Transverse colon (tissue), 4 donors: ENCODE data around the gene BCL11A. TPM values are rescaled to one million over a fixed set of nuclear protein-coding genes. Genes with fewer than 3 reads are reported as not detected.

Experiments used
- DNase-seq: peaks from one replicate; pipeline ENCODE4 v3.0.0-alpha.2; 2019
- H3K27ac ChIP-seq, 4 donors: fragments of 200-600 bp; sonication (generic); 2 replicates each; pipeline ENCODE4 v1.5.1; 2016 to 2018; ENCODE audit warnings: inconsistent platforms in 4 of 4
- H3K27me3 ChIP-seq: fragments of 200-600 bp; sonication (generic); 2 replicates; pipeline ENCODE4 v1.5.1; 2017; ENCODE audit warnings: inconsistent platforms
- H3K36me3 ChIP-seq, 4 donors: fragments of 200-600 bp; sonication (generic); 2 replicates each; pipeline ENCODE4 v1.5.1; 2017 to 2019; ENCODE audit warnings: inconsistent platforms in 4 of 4
- H3K4me1 ChIP-seq, 4 donors: fragments of 200-600 bp; sonication (generic); 2 replicates each; pipeline ENCODE4 v1.5.1; 2017 to 2020; ENCODE audit warnings: inconsistent platforms in 4 of 4
- H3K4me3 ChIP-seq, 4 donors: fragments of 200-600 bp; sonication (generic); 1 replicate in 1 of 4; 2 replicates in 3 of 4; pipeline versions ENCODE4 v1.5.1 to v1.6.1; 2017 to 2019; ENCODE audit warnings: inconsistent platforms in 4 of 4
- H3K9me3 ChIP-seq, 2 donors: fragments of 200-600 bp; sonication (generic); 2 replicates each; pipeline ENCODE4 v1.5.1; 2017 to 2019; ENCODE audit warnings: inconsistent platforms in 2 of 2
- CTCF ChIP-seq, 5 experiments: fragments of 200-600 bp in 3 of 5; fragments of 450-650 bp in 2 of 5; sonication (generic) in 3 of 5; IDR thresholded peaks; 1 replicate in 2 of 5; 2 replicates in 3 of 5; pipeline ENCODE4 v1.5.1; 2016 to 2017; ENCODE audit warnings: antibody characterized with exemption in 5 of 5, inconsistent platforms in 3 of 5, mild to moderate bottlenecking in 2 of 5, moderate library complexity in 1 of 5
- EP300 ChIP-seq: sonication (generic); formaldehyde crosslinking; IDR thresholded peaks from one replicate; pipeline ENCODE4 v1.6.1; 2017; ENCODE audit warnings: antibody characterized with exemption, low read depth
- POLR2A ChIP-seq: fragments of 450-650 bp; IDR thresholded peaks from one replicate; pipeline ENCODE4 v1.6.1; 2016; ENCODE audit warnings: antibody characterized with exemption, mild to moderate bottlenecking, moderate library complexity
- POLR2AphosphoS5 ChIP-seq, 3 donors: sonication (generic); formaldehyde crosslinking; IDR thresholded peaks; one replicate each; pipeline ENCODE4 v1.6.1; 2016; ENCODE audit warnings: antibody characterized with exemption in 3 of 3
- WGBS, 2 donors: methylation state at CpG; one replicate each; pipeline ENCODE4 v1.1.5; 2018; ENCODE audit warnings: low coverage in 1 of 2; 5-methylcytosine and 5-hydroxymethylcytosine counted together
- in situ Hi-C, 4 donors: fragments of 200-750 bp; cut with MboI; loops; one replicate each; pipeline versions ENCODE4 v1.15.0 to v1.15.1; 2017; ENCODE audit warnings: low sequenced_read_pairs in 3 of 4, low pct_ligation_motif_present in 1 of 4, low pct_unique_long_range_greater_than_20kb in 1 of 4
- intact Hi-C: fragments of 100-400 bp; cut with DNase I; formaldehyde crosslinking; loops from one replicate; pipeline ENCODE4 v1.15.1; 2023; ENCODE audit warnings: low total_unique reads
- total RNA-seq, 4 donors: library from RNA; depleted of rRNA; stranded (reverse); fragments of >200 nt; gene quantifications; one replicate each; pipeline ENCODE4 v1.1.0, GENCODE V29; 2016

The BCL11A gene
- total RNA-seq, 4 donors from 2014 or later = 11.3 to 38.1 (median 19.9) TPM

- no peaks in the 10 kb centered on the region for H3K36me3 ChIP-seq
- in situ Hi-C loops = loop anchor here in 3 of 4 donors (25.0 kb wide), 4 partner anchors 1290 to 1815 kb away; no protein-coding TSS in a partner anchor
- 81 to 88% methylated on average over 3 to 6 of the region's 6 CpGs for WGBS, 2 donors
- no peak overlapping the region for H3K4me3 ChIP-seq
- DNase-seq = no peak
- no peaks in the 10 kb centered on the region for H3K9me3 ChIP-seq
- no peak for TF ChIP-seq CTCF (IDR thresholded peaks at IDR 0.05)
- no peak for TF ChIP-seq EP300
- no peak for TF ChIP-seq POLR2A
- no peak for TF ChIP-seq POLR2AphosphoS5 (IDR thresholded peaks at IDR 0.05)
- no peak overlapping the region for H3K27ac ChIP-seq
- H3K4me1 ChIP-seq = peaks cover 0 to 5% (median 0%) of the 10 kb centered on the region in 4 donors
- H3K27me3 ChIP-seq = peaks cover 18% of the 10 kb centered on the region
- intact Hi-C loops = no loop called here
Measured at GRCh38 chr2:60577682-60578283, 24.3 kb upstream of the BCL11A start.

- in situ Hi-C loops (loop anchor here in 2 of 4 donors (25.0 kb wide), 3 partner anchors 1136 to 1536 kb away; no protein-coding TSS in a partner anchor), intact Hi-C loops (no loop called here)
- no peak for DNase-seq
- peaks cover 52% of the 10 kb centered on the region for H3K27me3 ChIP-seq
- no peak overlapping the region for H3K4me3 ChIP-seq
- H3K4me1 ChIP-seq = peaks cover 0 to 11% (median 3%) of the 10 kb centered on the region in 4 donors
- H3K27ac ChIP-seq = no peak overlapping the region
- TF ChIP-seq CTCF (IDR thresholded peaks at IDR 0.05) = no peak
- no peak for TF ChIP-seq EP300
- TF ChIP-seq POLR2A = no peak
- no peak for TF ChIP-seq POLR2AphosphoS5 (IDR thresholded peaks at IDR 0.05)
- H3K36me3 ChIP-seq = no peaks in the 10 kb centered on the region
- WGBS, 2 donors = 92% methylated on average over 2 to 3 of the region's 3 CpGs
- H3K9me3 ChIP-seq = no peaks in the 10 kb centered on the region
Measured at GRCh38 chr2:60573251-60573650, 19.8 kb upstream of the BCL11A start.

- no peak for DNase-seq
Measured at GRCh38 chr2:60570251-60570650, 16.8 kb upstream of the BCL11A start.

GRCh38 chr2:60569680-60570111 lies 16.2 kb upstream of the BCL11A start:
- no peak overlapping the region for H3K27ac ChIP-seq
- H3K9me3 ChIP-seq = no peaks in the 10 kb centered on the region
- DNase-seq = no peak
- in situ Hi-C loops (loop anchor here in 3 of 4 donors (10.0 to 25.0 kb wide), 5 partner anchors 1132 to 1532 kb away; no protein-coding TSS in a partner anchor), intact Hi-C loops (no loop called here)
- peak overlapping the region in 1 of 4 donors; percentile 30 for H3K4me3 ChIP-seq
- 1 to 2% methylated on average over 12 to 13 of the region's 13 CpGs for WGBS, 2 donors
- H3K27me3 ChIP-seq = peaks cover 81% of the 10 kb centered on the region
- no peaks in the 10 kb centered on the region for H3K36me3 ChIP-seq
- H3K4me1 ChIP-seq = peaks cover 0 to 11% (median 3%) of the 10 kb centered on the region in 4 donors
- TF ChIP-seq POLR2AphosphoS5 (IDR thresholded peaks at IDR 0.05) = no peak
- TF ChIP-seq EP300 = no peak
- TF ChIP-seq POLR2A = no peak
- no peak for TF ChIP-seq CTCF (IDR thresholded peaks at IDR 0.05)

More at GRCh38 chr2:60570251-60570650, 16.8 kb upstream of the BCL11A start:
- intact Hi-C loops (no loop called here), in situ Hi-C loops (loop anchor here in 2 of 4 donors (25.0 kb wide), 3 partner anchors 1133 to 1533 kb away; no protein-coding TSS in a partner anchor)
- H3K27me3 ChIP-seq = peaks cover 78% of the 10 kb centered on the region
- H3K27ac ChIP-seq = no peak overlapping the region
- no peak for TF ChIP-seq EP300
- TF ChIP-seq POLR2A = no peak
- TF ChIP-seq POLR2AphosphoS5 (IDR thresholded peaks at IDR 0.05) = no peak
- TF ChIP-seq CTCF (IDR thresholded peaks at IDR 0.05) = no peak
- no peaks in the 10 kb centered on the region for H3K9me3 ChIP-seq
- H3K36me3 ChIP-seq = no peaks in the 10 kb centered on the region
- no peak overlapping the region for H3K4me3 ChIP-seq
- WGBS, 2 donors = 19 to 20% methylated on average over 1 to 9 of the region's 9 CpGs
- peaks cover 0 to 11% (median 3%) of the 10 kb centered on the region in 4 donors for H3K4me1 ChIP-seq
